AG09309 (cell line): Measurements from ENCODE around the gene ZBTB46.
"Not testable (repeated sequence)": the region's sequence is repeated elsewhere in the genome, so short reads cannot be mapped to it uniquely, and the experiment has no call there.

Experiments
- DNase-seq: peaks from one replicate; pipeline ENCODE4 v3.0.0-alpha.2; 2010; ENCODE audit warnings: low read depth
- H3K4me3 ChIP-seq: 2 replicates; pipeline ENCODE4 v1.5.1; 2011; ENCODE audit warnings: mild to moderate bottlenecking, low read depth, low read length, moderate library complexity; ENCODE audit not compliant: control insufficient read depth
- TF ChIP-seq, protein P1 (sequence below): IDR thresholded peaks from 2 replicates; pipeline ENCODE4 v1.5.1; 2011; ENCODE audit warnings: mild to moderate bottlenecking, low read depth, low read length, inconsistent platforms; ENCODE audit not compliant: insufficient read depth, control insufficient read depth; ENCODE audit errors: missing control alignments

The ZBTB46 gene

DNA sequence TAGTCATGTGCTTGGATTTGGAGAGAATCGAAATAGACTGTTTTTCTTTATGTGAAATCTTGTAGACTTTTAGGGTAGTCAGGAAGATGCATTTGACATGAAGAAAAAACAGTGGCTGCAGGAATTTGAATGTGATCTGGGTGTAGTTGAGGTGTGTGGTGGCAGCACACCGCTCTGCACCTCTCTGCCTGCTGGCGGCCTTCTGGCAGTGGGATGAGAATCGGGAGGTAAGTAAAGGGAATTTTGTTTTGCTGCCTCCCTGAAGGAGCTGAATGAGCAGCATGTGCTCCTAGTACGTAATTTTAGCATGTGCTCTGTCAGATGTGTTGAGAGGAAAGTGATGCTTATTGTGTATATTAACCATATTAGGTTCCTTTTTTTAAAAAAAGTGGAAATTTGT, 37.2 kb upstream of the ZBTB46 start:
- TF ChIP-seq, protein P1, sequence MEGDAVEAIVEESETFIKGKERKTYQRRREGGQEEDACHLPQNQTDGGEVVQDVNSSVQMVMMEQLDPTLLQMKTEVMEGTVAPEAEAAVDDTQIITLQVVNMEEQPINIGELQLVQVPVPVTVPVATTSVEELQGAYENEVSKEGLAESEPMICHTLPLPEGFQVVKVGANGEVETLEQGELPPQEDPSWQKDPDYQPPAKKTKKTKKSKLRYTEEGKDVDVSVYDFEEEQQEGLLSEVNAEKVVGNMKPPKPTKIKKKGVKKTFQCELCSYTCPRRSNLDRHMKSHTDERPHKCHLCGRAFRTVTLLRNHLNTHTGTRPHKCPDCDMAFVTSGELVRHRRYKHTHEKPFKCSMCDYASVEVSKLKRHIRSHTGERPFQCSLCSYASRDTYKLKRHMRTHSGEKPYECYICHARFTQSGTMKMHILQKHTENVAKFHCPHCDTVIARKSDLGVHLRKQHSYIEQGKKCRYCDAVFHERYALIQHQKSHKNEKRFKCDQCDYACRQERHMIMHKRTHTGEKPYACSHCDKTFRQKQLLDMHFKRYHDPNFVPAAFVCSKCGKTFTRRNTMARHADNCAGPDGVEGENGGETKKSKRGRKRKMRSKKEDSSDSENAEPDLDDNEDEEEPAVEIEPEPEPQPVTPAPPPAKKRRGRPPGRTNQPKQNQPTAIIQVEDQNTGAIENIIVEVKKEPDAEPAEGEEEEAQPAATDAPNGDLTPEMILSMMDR = no peak
- no peak for DNase-seq
- no peak overlapping the region for H3K4me3 ChIP-seq

DNA sequence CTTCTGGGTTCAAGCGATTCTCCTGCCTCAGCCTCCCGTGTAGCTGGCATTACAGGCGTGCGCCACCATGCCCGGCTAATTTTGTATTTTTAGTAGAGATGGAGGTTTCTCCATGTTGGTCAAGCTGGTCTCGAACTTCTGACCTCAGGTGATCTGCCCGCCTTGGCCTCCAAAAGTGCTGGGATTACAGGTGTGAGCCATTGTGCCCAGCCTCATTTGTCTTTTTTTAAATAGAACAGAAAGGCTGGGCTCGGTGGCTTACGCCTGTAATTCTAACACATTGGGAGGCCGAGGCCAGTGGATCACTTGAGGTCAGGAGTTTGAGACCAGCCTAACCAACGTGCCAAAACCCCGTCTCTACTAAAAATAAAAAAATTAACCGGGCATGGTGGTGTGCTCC, 36.0 kb upstream of the ZBTB46 start:
- not testable (repeated sequence) for DNase-seq, H3K4me3 ChIP-seq

DNA sequence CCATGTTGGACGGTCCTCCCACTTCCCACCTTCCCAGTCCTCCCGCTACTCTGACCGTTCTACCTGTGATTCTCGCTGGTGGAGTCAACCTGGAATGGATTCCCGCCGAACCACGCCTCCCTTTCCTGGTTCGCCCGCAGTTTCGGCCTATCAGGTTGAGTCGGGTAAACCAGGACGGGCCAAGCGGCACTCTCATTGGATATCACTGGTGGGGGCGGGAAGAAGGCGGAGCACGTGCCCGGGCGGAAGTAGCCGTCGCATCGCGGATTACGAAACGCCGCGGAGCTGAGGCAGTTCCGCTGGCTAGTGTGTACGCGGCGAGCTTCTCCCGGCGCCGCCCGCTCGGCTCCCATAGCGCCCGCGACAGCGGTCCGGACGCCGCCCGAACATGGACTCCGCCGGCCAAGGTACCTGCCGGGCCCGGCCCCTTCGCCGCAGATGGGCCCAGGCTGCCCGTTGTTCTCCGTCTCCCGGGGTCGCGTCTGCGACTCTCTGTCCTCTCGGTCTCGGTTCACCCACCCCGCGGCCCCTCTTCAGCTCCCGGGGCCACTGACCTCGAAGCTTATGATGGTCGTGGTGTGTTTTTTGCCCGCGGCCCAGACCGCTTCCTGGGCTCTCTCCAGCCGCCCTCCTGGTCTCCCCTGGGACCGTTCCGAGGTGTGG, 34.0 kb upstream of the ZBTB46 start, which contains the start of gene TPD52L2:
Gene TPD52L2, plus strand, starts transcription at position 293 of the 663 bp plus-strand sequence. Its CDS starts 96 bp downstream, at position 389.
- TF ChIP-seq, protein P1 = no peak
- peak within 1 kb of the TSS; percentile 100 for H3K4me3 ChIP-seq
- peak; percentile 87 for DNase-seq

DNA sequence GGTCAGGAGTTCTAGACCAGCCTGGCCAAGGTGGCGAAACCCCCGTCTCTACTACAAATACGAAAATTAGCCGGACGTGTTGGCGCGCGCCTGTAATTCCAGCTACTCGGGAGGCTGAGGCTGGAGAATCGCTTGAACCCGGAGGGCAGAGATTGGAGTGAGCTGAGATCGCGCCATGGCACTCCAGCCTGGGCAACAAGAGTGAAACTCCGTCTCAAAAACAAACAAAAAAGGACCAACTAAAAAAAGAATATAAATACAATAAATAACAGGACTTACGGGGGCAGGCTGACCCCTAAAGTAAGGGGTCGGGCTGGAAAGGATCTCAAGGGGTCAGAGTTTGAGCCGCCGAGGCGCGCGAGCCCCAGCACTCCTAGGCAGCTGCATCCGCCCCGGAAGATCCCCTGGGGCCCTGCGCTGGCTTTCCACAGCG, 33.5 kb upstream of the ZBTB46 start:
- DNase-seq = no peak

DNA sequence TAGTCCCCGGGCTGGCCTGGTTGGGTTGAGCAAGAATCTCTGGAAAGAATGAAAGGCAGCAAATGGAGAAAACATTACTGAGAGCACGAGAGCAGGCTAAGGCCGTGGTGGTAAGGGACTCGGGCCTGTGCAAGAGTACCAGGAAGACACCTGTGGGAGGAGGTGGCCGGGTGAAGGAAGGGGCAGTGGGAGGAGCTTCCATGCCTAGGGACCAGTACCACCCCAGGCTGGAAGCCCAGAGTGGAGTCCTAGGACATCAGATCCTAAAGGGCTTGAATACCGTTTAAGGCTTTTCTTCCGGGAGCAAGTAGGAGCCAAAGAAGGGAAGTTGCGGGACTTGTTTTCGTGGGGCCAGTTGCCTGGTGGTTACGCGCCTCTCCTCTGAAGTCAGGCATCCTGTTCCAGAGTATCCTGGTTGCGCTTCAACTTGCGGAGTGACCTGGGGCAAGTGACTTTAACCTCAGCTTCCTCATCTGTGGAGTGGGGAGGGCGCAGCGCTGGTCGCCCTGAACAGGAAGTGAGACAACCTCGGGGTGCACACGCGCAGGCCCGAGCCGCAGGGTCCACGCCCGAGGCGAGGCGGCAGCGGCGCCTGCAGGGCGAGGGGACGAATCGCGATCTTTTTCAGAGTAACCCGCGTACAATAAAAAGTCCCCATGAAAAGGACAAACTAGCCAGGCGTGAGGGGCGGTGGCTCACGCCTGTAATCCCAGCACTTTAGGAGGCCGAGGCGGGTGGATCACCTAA, 32.9 kb upstream of the ZBTB46 start:
- TF ChIP-seq, protein P1 = peak; percentile 62
- H3K4me3 ChIP-seq = peak overlapping the region; percentile 100
- peak; percentile 31 for DNase-seq

More for the DNA sequence above, 33.5 kb upstream of the ZBTB46 start:
- TF ChIP-seq, protein P1 = no peak
- peak overlapping the region; percentile 100 for H3K4me3 ChIP-seq

DNA sequence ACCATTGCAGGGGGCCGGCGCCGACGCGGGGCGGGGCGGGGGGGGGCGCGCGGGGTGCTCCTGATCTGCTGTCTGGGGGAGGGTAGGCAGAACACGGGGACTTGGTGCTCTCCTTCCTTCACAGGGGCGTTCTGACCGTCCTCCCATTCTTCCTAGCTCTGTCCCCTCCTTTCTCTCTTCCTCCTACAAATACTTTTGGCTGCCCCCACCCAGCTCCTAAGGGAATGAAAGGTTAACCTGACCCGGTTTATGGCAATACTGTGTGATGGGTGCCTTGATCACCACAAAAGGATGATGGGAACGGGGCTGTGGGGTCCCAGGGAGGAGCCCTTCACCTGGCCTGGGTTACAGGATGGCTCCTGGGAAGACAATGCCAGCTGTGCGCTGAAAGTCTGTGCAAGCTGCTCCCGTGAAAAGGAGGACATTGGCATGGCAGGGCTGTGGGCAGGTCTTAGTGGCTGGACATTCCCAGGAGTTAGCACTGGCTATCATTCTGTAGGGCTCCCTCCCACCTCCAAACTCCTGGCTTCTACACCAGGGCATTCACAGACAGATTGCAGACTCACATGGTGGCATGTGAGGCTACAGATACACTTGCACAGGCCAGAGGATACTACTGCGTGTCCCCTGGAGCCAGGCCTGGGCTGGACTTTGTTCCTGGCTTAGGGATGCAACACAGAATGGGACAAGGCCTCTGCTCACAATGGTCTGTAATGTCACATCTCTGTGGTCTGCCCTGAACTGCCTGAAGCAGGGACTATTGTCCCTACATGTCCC, 32.1 kb upstream of the ZBTB46 start:
- peak overlapping the region; percentile 100; the same call in 1 of the 2 replicates for H3K4me3 ChIP-seq
- TF ChIP-seq, protein P1 = no peak
- no peak for DNase-seq
